K562 (cell line): ENCODE results near the gene TTLL12.

ENCODE experiments used
- EZH2 ChIP-seq: IDR thresholded peaks from 2 replicates; pipeline ENCODE4 v1.6.1; 2012; ENCODE audit warnings: low read depth, mild to moderate bottlenecking, inconsistent platforms, low read length, borderline replicate concordance
- SAFB2 ChIP-seq: fragments of 200-400 bp; formaldehyde crosslinking; IDR thresholded peaks from 2 replicates; pipeline ENCODE4 v1.6.1; 2018; ENCODE audit warnings: borderline replicate concordance, low read length, low read depth, moderate library complexity; ENCODE audit not compliant: severe bottlenecking

DNA sequence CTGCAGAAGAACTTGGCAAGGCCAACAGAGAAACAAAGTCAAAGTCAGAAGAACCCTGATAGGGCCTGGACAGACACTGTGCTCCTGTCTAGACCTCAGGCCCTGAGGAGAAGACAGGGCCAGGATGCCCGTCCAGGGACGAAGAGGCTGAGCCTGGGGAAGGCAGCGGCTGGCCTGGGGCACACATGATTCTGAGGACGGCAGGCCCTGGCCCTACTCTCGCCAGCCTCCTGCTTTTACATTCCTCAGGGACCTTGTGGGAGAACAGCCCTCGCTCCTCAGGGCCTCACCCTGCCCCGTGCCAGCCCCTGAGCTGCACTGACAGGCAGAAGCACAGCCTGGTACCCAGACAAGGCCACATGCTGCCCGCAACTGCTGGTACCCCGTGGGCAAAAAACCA, 43.6 kb upstream of the TTLL12 start:
- TF ChIP-seq SAFB2, result no peak
- no peak for TF ChIP-seq EZH2
